IMR-90 (cell line): ENCODE data around the gene CD81. TPM values are rescaled to one million over a fixed set of nuclear protein-coding genes. Genes with fewer than 3 reads are reported as not detected.

Experiments
- ATAC-seq: fragments of 200-7000 bp; cut with Tn5 transposase; 2 replicates; pipeline ENCODE4 v1.9.1; 2020; ENCODE audit warnings: low read depth, mild to moderate bottlenecking, moderate library complexity
- BruUV-seq: library from RNA; stranded (reverse); fragments of 400-500 nt; replicated peaks from 2 replicates; lab custom pipeline; 2021; lab: Mats Ljungman, UMichigan
- CTCF ChIA-PET: fragments of 300-600 bp; formaldehyde crosslinking; extraction: SDS; loops from one replicate; lab custom pipeline; 2021; ENCODE audit warnings: antibody characterized with exemption; lab: Yijun Ruan, JAX
- POLR2A ChIA-PET: fragments of 300-600 bp; sonication (Branson Sonifier 250); formaldehyde crosslinking; loops from one replicate; lab custom pipeline; 2022; ENCODE audit warnings: antibody characterized with exemption; ENCODE audit not compliant: unreplicated experiment; lab: Charles Lee
- DNase-seq: peaks from one replicate; pipeline ENCODE4 v3.0.0; 2013
- H2AFZ ChIP-seq: replicated peaks from 2 replicates; pipeline ENCODE3; 2013; ENCODE audit warnings: low read length, mild to moderate bottlenecking; ENCODE audit not compliant: poor library complexity
- H2AK5ac ChIP-seq: 2 replicates; pipeline ENCODE4 v1.6.1; 2013; ENCODE audit warnings: low read depth, low read length, inconsistent platforms
- H2AK9ac ChIP-seq: replicated peaks from 2 replicates; pipeline ENCODE3; 2013; ENCODE audit warnings: mild to moderate bottlenecking, low read depth, low read length, moderate library complexity; ENCODE audit not compliant: poor library complexity
- H2BK120ac ChIP-seq: 2 replicates; pipeline ENCODE4 v1.6.1; 2013; ENCODE audit warnings: low read depth, low read length, inconsistent platforms
- H2BK15ac ChIP-seq: 3 replicates; pipeline ENCODE4 v1.6.1; 2013; ENCODE audit warnings: low read depth, low read length, inconsistent platforms
- H2BK20ac ChIP-seq: 2 replicates; pipeline ENCODE4 v1.6.1; 2013; ENCODE audit warnings: low read depth, mild to moderate bottlenecking, inconsistent platforms, low read length, moderate library complexity
- H2BK5ac ChIP-seq: 2 replicates; pipeline ENCODE4 v1.6.1; 2013; ENCODE audit warnings: mild to moderate bottlenecking, low read depth, low read length, inconsistent platforms; ENCODE audit not compliant: poor library complexity, severe bottlenecking
- H3K14ac ChIP-seq: replicated peaks from 2 replicates; pipeline ENCODE4 v1.6.1; 2013; ENCODE audit warnings: low read depth, low read length, inconsistent platforms
- H3K18ac ChIP-seq: 2 replicates; pipeline ENCODE4 v1.6.1; 2013; ENCODE audit warnings: low read depth, low read length, control low read depth
- H3K23ac ChIP-seq: 2 replicates; pipeline ENCODE4 v1.6.1; 2013; ENCODE audit warnings: low read depth, low read length, inconsistent platforms
- H3K27ac ChIP-seq: 2 replicates; pipeline ENCODE4 v1.5.1; 2013; ENCODE audit warnings: mild to moderate bottlenecking, control low read depth, low read length; ENCODE audit not compliant: insufficient read depth
- H3K27me3 ChIP-seq: 2 replicates; pipeline ENCODE4 v1.6.1; 2013; ENCODE audit warnings: low read length; ENCODE audit not compliant: control insufficient read depth, insufficient read depth
- H3K36me3 ChIP-seq: 2 replicates; pipeline ENCODE4 v1.6.1; 2013; ENCODE audit warnings: low read length, mixed read lengths; ENCODE audit not compliant: control insufficient read depth, insufficient read depth
- H3K4ac ChIP-seq: 2 replicates; pipeline ENCODE4 v1.6.1; 2013; ENCODE audit warnings: low read depth, low read length, inconsistent platforms
- H3K4me1 ChIP-seq: 2 replicates; pipeline ENCODE4 v1.6.1; 2013; ENCODE audit warnings: low read length, mixed read lengths; ENCODE audit not compliant: control insufficient read depth, insufficient read depth
- H3K4me2 ChIP-seq: 2 replicates; pipeline ENCODE4 v1.6.1; 2013; ENCODE audit warnings: low read depth, mild to moderate bottlenecking, control low read depth, low read length, moderate library complexity
- H3K4me3 ChIP-seq: 2 replicates; pipeline ENCODE4 v1.5.1; 2013; ENCODE audit warnings: low read depth, mild to moderate bottlenecking, control low read depth, low read length, moderate library complexity; ENCODE audit not compliant: insufficient read depth
- H3K56ac ChIP-seq: 2 replicates; pipeline ENCODE4 v1.6.1; 2013; ENCODE audit warnings: low read length, inconsistent platforms; ENCODE audit not compliant: insufficient read depth; ENCODE audit errors: extremely low read depth
- H3K79me1 ChIP-seq, 2 experiments: 2 replicates each; pipeline ENCODE4 v1.6.1; 2013; ENCODE audit warnings: low read length in 2 of 2, inconsistent platforms in 1 of 2, low read depth in 1 of 2
- H3K9ac ChIP-seq: 2 replicates; pipeline ENCODE4 v1.6.1; 2013; ENCODE audit warnings: low read depth, low read length, control low read depth
- H3K9me1 ChIP-seq: 2 replicates; pipeline ENCODE4 v1.6.1; 2013; ENCODE audit warnings: low read length, inconsistent platforms; ENCODE audit not compliant: insufficient read depth
- H3K9me3 ChIP-seq: 2 replicates; pipeline ENCODE4 v1.6.1; 2013; ENCODE audit warnings: low read length; ENCODE audit not compliant: control insufficient read depth, insufficient read depth
- H4K20me1 ChIP-seq: 2 replicates; pipeline ENCODE4 v1.6.1; 2013; ENCODE audit warnings: low read length, inconsistent platforms; ENCODE audit not compliant: insufficient read depth
- H4K5ac ChIP-seq: 2 replicates; pipeline ENCODE4 v1.6.1; 2013; ENCODE audit warnings: mild to moderate bottlenecking, low read depth, low read length, control low read depth
- H4K8ac ChIP-seq, 2 experiments: 2 replicates each; pipeline ENCODE4 v1.6.1; 2013; ENCODE audit warnings: low read depth in 2 of 2, low read length in 2 of 2, control low read depth in 1 of 2, inconsistent platforms in 1 of 2
- H4K91ac ChIP-seq: 2 replicates; pipeline ENCODE4 v1.6.1; 2013; ENCODE audit warnings: low read depth, low read length, inconsistent platforms; ENCODE audit not compliant: insufficient read depth
- BHLHE40 ChIP-seq: fragments of 150-350 bp; IDR thresholded peaks from 2 replicates; pipeline ENCODE4 v1.6.1; 2016; ENCODE audit warnings: mild to moderate bottlenecking, low read depth, low read length
- CHD1 ChIP-seq: IDR thresholded peaks from 2 replicates; pipeline ENCODE4 v1.6.1; 2012; ENCODE audit warnings: low read depth, low read length, improper control_type of control experiment
- FOS ChIP-seq: fragments of 150-350 bp; IDR thresholded peaks from 2 replicates; pipeline ENCODE4 v1.6.1; 2016; ENCODE audit warnings: low read depth, low read length
- MAFK ChIP-seq: IDR thresholded peaks from 2 replicates; pipeline ENCODE4 v1.6.1; 2012; ENCODE audit warnings: low read depth, low read length, improper control_type of control experiment
- MAZ ChIP-seq: IDR thresholded peaks from 2 replicates; pipeline ENCODE4 v1.6.1; 2012; ENCODE audit warnings: low read depth, mild to moderate bottlenecking, low read length, improper control_type of control experiment, moderate library complexity, borderline replicate concordance
- MXI1 ChIP-seq: IDR thresholded peaks from 2 replicates; pipeline ENCODE4 v1.6.1; 2012; ENCODE audit warnings: low read depth, mild to moderate bottlenecking, low read length, moderate library complexity, borderline replicate concordance
- NFE2L2 ChIP-seq: fragments of 150-350 bp; IDR thresholded peaks from 2 replicates; pipeline ENCODE4 v1.6.1; 2016; ENCODE audit warnings: low read depth, mild to moderate bottlenecking, low read length
- POLR2A ChIP-seq: IDR thresholded peaks from 2 replicates; pipeline ENCODE4 v1.6.1; 2012; ENCODE audit warnings: mild to moderate bottlenecking, low read depth, low read length
- RAD21 ChIP-seq: IDR thresholded peaks from 2 replicates; pipeline ENCODE4 v1.6.1; 2012; ENCODE audit warnings: low read length, improper control_type of control experiment
- RCOR1 ChIP-seq: IDR thresholded peaks from 2 replicates; pipeline ENCODE4 v1.6.1; 2012; ENCODE audit warnings: mild to moderate bottlenecking, low read length, improper control_type of control experiment; ENCODE audit not compliant: insufficient replicate concordance
- RFX5 ChIP-seq: IDR thresholded peaks from 2 replicates; pipeline ENCODE4 v1.8.0; 2012; ENCODE audit warnings: low read depth, mild to moderate bottlenecking, low read length, moderate library complexity
- SMC3 ChIP-seq: fragments of 150-350 bp; IDR thresholded peaks from 2 replicates; pipeline ENCODE4 v1.6.1; 2016; ENCODE audit warnings: low read depth, mild to moderate bottlenecking, antibody characterized with exemption, low read length, moderate library complexity
- WGBS, 2 experiments: methylation state at CpG; one replicate each; pipeline versions ENCODE4 v1.1.5 to v1.1.7; 2013; ENCODE audit warnings: missing lambda C conversion rate in 2 of 2; ENCODE audit not compliant: insufficient read length in 1 of 2; ENCODE audit errors: extremely low coverage in 2 of 2; 5-methylcytosine and 5-hydroxymethylcytosine counted together
- dilution Hi-C: fragments of 300-500 bp; cut with HindIII; formaldehyde crosslinking; loops from one replicate; pipeline ENCODE4 v1.14.3; 2018; ENCODE audit warnings: low sequenced_read_pairs; ENCODE audit not compliant: unreplicated experiment
- in situ Hi-C: fragments of 300-500 bp; cut with MboI; formaldehyde crosslinking; loops from 3 replicates; pipeline ENCODE4 v1.14.3; 2019; ENCODE audit warnings: low sequenced_read_pairs, inconsistent platforms, mixed read lengths
- intact Hi-C: fragments of 100-400 bp; cut with micrococcal nuclease; formaldehyde crosslinking; loops from 2 replicates; pipeline ENCODE4 v1.10.0; 2022
- polyA plus RNA-seq, 3 experiments: library from polyadenylated mRNA; depleted of rRNA; stranded (reverse); fragments of >200 nt; gene quantifications; 2 replicates each; pipeline ENCODE4 v1.2.3, GENCODE V29; 2012; ENCODE audit warnings: low replicate concordance in 1 of 3
- total RNA-seq: library from RNA; depleted of rRNA; stranded (reverse); fragments of >200 nt; gene quantifications from 2 replicates; pipeline ENCODE4 v1.2.3, GENCODE V29; 2012
- TF ChIP-seq, protein P1 (sequence below): conservative IDR thresholded peaks from 2 replicates; pipeline ENCODE4 v1.5.1; 2012; ENCODE audit warnings: mild to moderate bottlenecking, low read depth, low read length, improper control_type of control experiment
- TF ChIP-seq, protein P2 (sequence below): fragments of 150-350 bp; IDR thresholded peaks from 2 replicates; pipeline ENCODE4 v1.6.1; 2017; ENCODE audit warnings: mild to moderate bottlenecking, antibody characterized with exemption, low read length, low read depth
- TF ChIP-seq, protein P3 (sequence below): fragments of 150-350 bp; IDR thresholded peaks from 2 replicates; pipeline ENCODE4 v1.6.1; 2016; ENCODE audit warnings: low read depth, mild to moderate bottlenecking, low read length, moderate library complexity, borderline replicate concordance

Gene CD81
- total and polyA plus RNA-seq, 2 of the 4 experiments (the other 2 are of a cell fraction): 159 to 689 TPM

DNA sequence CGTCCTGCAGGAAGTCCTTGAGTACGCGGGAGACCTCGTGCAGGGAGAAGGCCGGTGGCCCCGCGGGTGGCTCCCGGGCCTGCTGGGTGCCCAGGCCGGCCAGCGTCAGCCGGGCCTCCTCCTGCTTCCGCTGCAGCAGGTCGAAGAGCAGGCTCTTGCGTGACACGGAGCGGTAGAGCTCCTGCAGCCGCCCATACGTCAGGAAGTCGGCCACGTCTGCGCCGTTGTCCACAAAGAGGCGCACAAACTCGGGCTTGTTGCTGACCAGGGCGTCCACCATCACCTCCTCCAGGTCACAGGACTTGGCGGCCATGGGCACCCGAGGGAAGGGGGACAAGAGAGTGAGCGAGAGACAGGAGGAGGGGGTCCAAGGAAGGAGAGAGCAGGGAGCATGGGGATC, 38.1 kb downstream of the CD81 start:
- no peak overlapping the region for H2AK9ac ChIP-seq
- DNase-seq: no peak
- no peak overlapping the region for H3K27ac ChIP-seq
- no peak overlapping the region for H2AFZ ChIP-seq
- no peak overlapping the region for H4K5ac ChIP-seq
- no peak overlapping the region for H4K8ac ChIP-seq
- no peak overlapping the region for H3K56ac ChIP-seq
- no peak overlapping the region for H2BK5ac ChIP-seq
- H2BK20ac ChIP-seq: no peak overlapping the region
- no peaks in the 10 kb centered on the region for H3K4me1 ChIP-seq
- H3K9me3 ChIP-seq: no peaks in the 10 kb centered on the region
- dilution Hi-C loops: no loop called here
- in situ Hi-C loops: loop anchor here (5.0 kb wide), 2 partner anchors 103 to 213 kb away; no protein-coding TSS in a partner anchor
- no peak overlapping the region for H2AK5ac ChIP-seq
- no peak overlapping the region for H2BK120ac ChIP-seq
- H3K4me2 ChIP-seq: no peak overlapping the region
- no peak overlapping the region for H3K18ac ChIP-seq
- intact Hi-C loops: no loop called here
- H3K4ac ChIP-seq: no peak overlapping the region
- H3K79me1 ChIP-seq: no peaks in the 10 kb centered on the region
- H3K36me3 ChIP-seq: no peaks in the 10 kb centered on the region
- H3K27me3 ChIP-seq: peaks cover 5% of the 10 kb centered on the region; the same call in 1 of the 2 replicates
- no peak overlapping the region for H4K91ac ChIP-seq
- H2BK15ac ChIP-seq: no peak overlapping the region
- H3K4me3 ChIP-seq: no peak overlapping the region
- no peaks in the 10 kb centered on the region for H3K9me1 ChIP-seq
- H3K9ac ChIP-seq: no peak overlapping the region
- TF ChIP-seq CHD1 (no peak), MXI1 (no peak), SMC3 (no peak), RFX5 (no peak), POLR2A (no peak), MAFK (no peak), NFE2L2 (no peak), MAZ (no peak), FOS (no peak), BHLHE40 (no peak), RCOR1 (no peak), RAD21 (no peak)
- TF ChIP-seq, protein P1, sequence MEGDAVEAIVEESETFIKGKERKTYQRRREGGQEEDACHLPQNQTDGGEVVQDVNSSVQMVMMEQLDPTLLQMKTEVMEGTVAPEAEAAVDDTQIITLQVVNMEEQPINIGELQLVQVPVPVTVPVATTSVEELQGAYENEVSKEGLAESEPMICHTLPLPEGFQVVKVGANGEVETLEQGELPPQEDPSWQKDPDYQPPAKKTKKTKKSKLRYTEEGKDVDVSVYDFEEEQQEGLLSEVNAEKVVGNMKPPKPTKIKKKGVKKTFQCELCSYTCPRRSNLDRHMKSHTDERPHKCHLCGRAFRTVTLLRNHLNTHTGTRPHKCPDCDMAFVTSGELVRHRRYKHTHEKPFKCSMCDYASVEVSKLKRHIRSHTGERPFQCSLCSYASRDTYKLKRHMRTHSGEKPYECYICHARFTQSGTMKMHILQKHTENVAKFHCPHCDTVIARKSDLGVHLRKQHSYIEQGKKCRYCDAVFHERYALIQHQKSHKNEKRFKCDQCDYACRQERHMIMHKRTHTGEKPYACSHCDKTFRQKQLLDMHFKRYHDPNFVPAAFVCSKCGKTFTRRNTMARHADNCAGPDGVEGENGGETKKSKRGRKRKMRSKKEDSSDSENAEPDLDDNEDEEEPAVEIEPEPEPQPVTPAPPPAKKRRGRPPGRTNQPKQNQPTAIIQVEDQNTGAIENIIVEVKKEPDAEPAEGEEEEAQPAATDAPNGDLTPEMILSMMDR: no peak
- TF ChIP-seq, protein P2, sequence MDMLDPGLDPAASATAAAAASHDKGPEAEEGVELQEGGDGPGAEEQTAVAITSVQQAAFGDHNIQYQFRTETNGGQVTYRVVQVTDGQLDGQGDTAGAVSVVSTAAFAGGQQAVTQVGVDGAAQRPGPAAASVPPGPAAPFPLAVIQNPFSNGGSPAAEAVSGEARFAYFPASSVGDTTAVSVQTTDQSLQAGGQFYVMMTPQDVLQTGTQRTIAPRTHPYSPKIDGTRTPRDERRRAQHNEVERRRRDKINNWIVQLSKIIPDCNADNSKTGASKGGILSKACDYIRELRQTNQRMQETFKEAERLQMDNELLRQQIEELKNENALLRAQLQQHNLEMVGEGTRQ: no peak
- TF ChIP-seq, protein P3, sequence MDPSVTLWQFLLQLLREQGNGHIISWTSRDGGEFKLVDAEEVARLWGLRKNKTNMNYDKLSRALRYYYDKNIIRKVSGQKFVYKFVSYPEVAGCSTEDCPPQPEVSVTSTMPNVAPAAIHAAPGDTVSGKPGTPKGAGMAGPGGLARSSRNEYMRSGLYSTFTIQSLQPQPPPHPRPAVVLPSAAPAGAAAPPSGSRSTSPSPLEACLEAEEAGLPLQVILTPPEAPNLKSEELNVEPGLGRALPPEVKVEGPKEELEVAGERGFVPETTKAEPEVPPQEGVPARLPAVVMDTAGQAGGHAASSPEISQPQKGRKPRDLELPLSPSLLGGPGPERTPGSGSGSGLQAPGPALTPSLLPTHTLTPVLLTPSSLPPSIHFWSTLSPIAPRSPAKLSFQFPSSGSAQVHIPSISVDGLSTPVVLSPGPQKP: no peak
- WGBS, 2 experiments: 90% methylated on average over 2 of the region's 28 CpGs; no CpG with 5 or more reads in 1 of the 2 experiments
- CTCF ChIA-PET: no interaction called here
- H3K23ac ChIP-seq: no peak overlapping the region
- BruUV-seq: no TSS peak
- no peaks in the 10 kb centered on the region for H4K20me1 ChIP-seq
- no peak for ATAC-seq
- POLR2A ChIA-PET: no interaction called here
- H3K14ac ChIP-seq: no peak overlapping the region
